Osteoblast (primary cell): ENCODE measurements around the gene TGM1. TPM values are rescaled to one million over a fixed set of nuclear protein-coding genes. Genes with fewer than 3 reads are reported as not detected.

Experiments used
- DNase-seq: peaks from one replicate; pipeline ENCODE4 v3.0.0; 2011; ENCODE audit warnings: low spot score, mixed read lengths; ENCODE audit not compliant: insufficient read length; ENCODE audit errors: missing footprints
- H2AFZ ChIP-seq: 2 replicates; pipeline ENCODE4 v1.6.0; 2011; ENCODE audit warnings: mild to moderate bottlenecking, low read length
- H3K27ac ChIP-seq: 2 replicates; pipeline ENCODE4 v1.5.1; 2011; ENCODE audit warnings: mild to moderate bottlenecking, low read depth, low read length, moderate library complexity
- H3K27me3 ChIP-seq: 2 replicates; pipeline ENCODE4 v1.6.0; 2012; ENCODE audit warnings: mild to moderate bottlenecking, control low read depth, inconsistent platforms, low read length, moderate library complexity; ENCODE audit not compliant: insufficient read depth
- H3K36me3 ChIP-seq: 2 replicates; pipeline ENCODE4 v1.5.1; 2011; ENCODE audit warnings: mild to moderate bottlenecking, low read length, control low read depth, moderate library complexity; ENCODE audit not compliant: insufficient read depth
- H3K4me1 ChIP-seq: 2 replicates; pipeline ENCODE4 v1.5.1; 2011; ENCODE audit warnings: mild to moderate bottlenecking, low read length, control low read depth, moderate library complexity; ENCODE audit not compliant: insufficient read depth
- H3K4me2 ChIP-seq: 2 replicates; pipeline ENCODE4 v1.6.0; 2011; ENCODE audit warnings: mild to moderate bottlenecking, low read length; ENCODE audit not compliant: insufficient read depth
- H3K4me3 ChIP-seq: fragments of 200-600 bp; sonication (generic); 3 replicates; pipeline ENCODE4 v1.5.1; 2012; ENCODE audit warnings: mild to moderate bottlenecking, low read length, inconsistent platforms; ENCODE audit not compliant: insufficient read depth
- H3K79me2 ChIP-seq: 2 replicates; pipeline ENCODE4 v1.6.0; 2012; ENCODE audit warnings: mild to moderate bottlenecking, low read length, control low read depth, inconsistent platforms; ENCODE audit not compliant: insufficient read depth
- H3K9me3 ChIP-seq: 2 replicates; pipeline ENCODE4 v1.5.1; 2011; ENCODE audit warnings: low read depth, low read length, control low read depth
- H4K20me1 ChIP-seq: 2 replicates; pipeline ENCODE4 v1.6.0; 2012; ENCODE audit warnings: mild to moderate bottlenecking, low read length, control low read depth; ENCODE audit not compliant: insufficient read depth
- CTCF ChIP-seq: IDR thresholded peaks from 2 replicates; pipeline ENCODE4 v1.5.1; 2011; ENCODE audit warnings: mild to moderate bottlenecking, low read depth, low read length, moderate library complexity; ENCODE audit errors: extremely low read depth
- total RNA-seq: library from RNA; depleted of rRNA; stranded (reverse); fragments of >200 nt; gene quantifications from 2 replicates; pipeline ENCODE4 v1.2.3, GENCODE V29; 2012

The TGM1 gene
- total RNA-seq, 1 donor, result 0.36 TPM

- no peak for DNase-seq
- Histone ChIP-seq H3K27ac (no peak overlapping the region), H3K9me3 (no peaks in the 10 kb centered on the region), H3K27me3 (no peaks in the 10 kb centered on the region), H3K4me1 (no peaks in the 10 kb centered on the region), H3K79me2 (no peaks in the 10 kb centered on the region), H2AFZ (no peak overlapping the region), H3K36me3 (peaks cover 32% of the 10 kb centered on the region), H3K4me3 (no peak overlapping the region), H3K4me2 (no peak overlapping the region), H4K20me1 (no peaks in the 10 kb centered on the region)
- no peak for TF ChIP-seq CTCF
Observed at GRCh38 chr14:24264298-24264697, 1.3 kb upstream of the TGM1 start.

- no peak for DNase-seq
- Histone ChIP-seq H3K27ac (no peak overlapping the region), H2AFZ (no peak overlapping the region), H3K27me3 (no peaks in the 10 kb centered on the region), H3K36me3 (peaks cover 28% of the 10 kb centered on the region), H3K79me2 (no peaks in the 10 kb centered on the region), H4K20me1 (no peaks in the 10 kb centered on the region), H3K4me2 (no peak overlapping the region), H3K4me3 (no peak overlapping the region), H3K9me3 (no peaks in the 10 kb centered on the region), H3K4me1 (no peaks in the 10 kb centered on the region)
- no peak for TF ChIP-seq CTCF
Observed at GRCh38 chr14:24263848-24264247, 871 bp upstream of the TGM1 start.

DNA sequence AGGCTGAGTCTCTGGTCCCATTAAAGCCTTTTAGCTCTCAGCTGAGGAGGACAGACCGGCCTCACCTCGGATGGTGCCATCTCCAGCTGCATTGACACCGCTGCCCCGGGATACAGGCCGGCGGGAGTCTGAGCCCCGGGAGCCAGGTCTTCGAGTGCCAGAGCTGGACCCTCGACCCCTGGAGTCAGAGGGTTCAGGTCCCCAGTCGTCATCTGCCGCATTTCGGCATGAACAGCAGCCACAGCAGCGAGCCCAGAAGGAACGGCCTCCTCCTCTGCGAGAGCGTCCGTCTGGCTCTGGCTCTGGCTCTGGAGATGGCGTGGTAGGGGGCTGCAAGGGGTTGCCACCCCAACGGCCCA, 1.0 kb downstream of the TGM1 start:
- no peaks in the 10 kb centered on the region for H3K9me3 ChIP-seq

More for the DNA sequence above, 1.0 kb downstream of the TGM1 start:
- Histone ChIP-seq H3K27me3 (no peaks in the 10 kb centered on the region), H3K79me2 (no peaks in the 10 kb centered on the region), H2AFZ (no peak overlapping the region), H3K4me3 (no peak overlapping the region), H3K36me3 (peaks cover 12% of the 10 kb centered on the region), H3K4me1 (no peaks in the 10 kb centered on the region), H3K27ac (no peak overlapping the region), H4K20me1 (no peaks in the 10 kb centered on the region), H3K4me2 (no peak overlapping the region)
- no peak for TF ChIP-seq CTCF
- no peak for DNase-seq
